ENCODE data around the gene HHEX.

The HHEX gene

GRCh38 chr10:92740762-92741161, 51.0 kb downstream of the HHEX start:
- DNase-seq: no peak

DNA sequence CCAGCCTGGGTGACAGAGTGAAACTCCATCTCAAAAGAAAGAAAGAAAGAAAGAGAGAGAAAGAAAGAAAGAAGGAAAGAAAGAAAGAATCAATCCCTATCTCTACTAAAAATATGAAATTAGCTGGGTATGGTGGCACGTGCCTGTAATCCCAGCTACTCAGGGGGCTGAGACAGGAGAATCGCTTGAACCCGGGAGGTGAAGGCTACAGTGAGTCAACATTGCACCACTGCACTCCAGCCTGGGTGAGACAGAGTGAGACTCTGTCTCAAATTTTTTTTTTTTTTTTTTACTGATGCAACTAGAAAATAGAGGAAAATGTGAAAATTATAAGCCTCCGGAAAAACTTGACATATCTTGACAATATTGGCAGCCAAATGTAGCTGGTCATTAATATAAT, 52.0 kb downstream of the HHEX start:
- peak; percentile 8 for DNase-seq

- peak; percentile 85 for DNase-seq
Measured at GRCh38 chr10:92742331-92743228, 52.8 kb downstream of the HHEX start.
